ENCODE data around the gene RHOA.

Gene RHOA

GRCh38 chr3:49310677-49311076 lies 101.1 kb downstream of the RHOA start:
- DNase-seq (ENCODE audit: insufficient read length, low spot score): no peak
- TF ChIP-seq SPI1 (IDR thresholded peaks at IDR 0.05; ENCODE audit: low read depth, low read length) (no peak), POLR2A (IDR thresholded peaks at IDR 0.05; ENCODE audit: low read depth, low read length) (no peak; the same call in 1 of the 2 replicates), PAX5 (IDR thresholded peaks at IDR 0.05; ENCODE audit: insufficient read depth, low read length, severe bottlenecking) (no peak), POU2F2 (IDR thresholded peaks at IDR 0.05; ENCODE audit: low read depth, low read length) (no peak), POLR2AphosphoS5 (IDR thresholded peaks at IDR 0.05; ENCODE audit: low read depth, low read length) (no peak), TAF1 (IDR thresholded peaks at IDR 0.05; ENCODE audit: low read depth, low read length) (no peak)
- FAIRE-seq: no peak

Data from GM12891 (cell line).